ENCODE results near the gene KLK15.

DNA sequence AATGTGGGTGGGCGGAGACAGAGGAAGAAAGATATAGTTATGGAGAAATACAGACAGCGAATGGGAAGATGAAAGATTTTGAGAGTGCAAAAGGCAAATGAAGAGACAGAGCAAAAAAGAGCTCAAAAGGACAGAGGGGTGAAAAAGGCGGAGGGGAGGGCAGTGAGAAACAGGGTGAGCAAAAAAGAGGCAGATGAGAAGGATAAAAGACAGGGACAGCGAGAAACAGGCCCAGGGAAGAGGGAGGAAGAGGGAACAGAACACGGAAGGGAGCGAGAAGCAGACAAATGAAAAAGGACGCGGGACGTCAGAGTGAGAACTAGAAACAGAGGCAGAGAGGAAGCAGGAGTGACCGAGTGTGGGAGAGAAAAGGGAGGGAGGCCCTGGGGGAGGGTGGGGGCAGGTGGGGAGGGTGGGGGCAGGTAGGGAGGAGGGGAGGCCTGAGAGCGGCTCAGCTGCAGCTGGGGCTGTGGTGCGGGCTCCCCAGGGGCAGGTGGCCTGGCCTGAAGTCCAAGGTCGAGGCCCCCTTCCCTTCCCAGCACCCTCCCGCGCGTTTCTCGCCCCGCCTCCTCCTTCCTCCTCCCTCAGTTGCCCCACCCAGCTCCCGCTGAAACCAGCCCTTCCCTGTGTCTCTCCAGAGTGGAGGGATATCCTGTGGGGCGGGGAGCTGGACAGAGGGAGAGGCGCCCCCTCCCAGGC is 12.7 kb downstream of the KLK15 start:
- no peak for TF ChIP-seq CTCF (IDR thresholded peaks at IDR 0.05; ENCODE audit: low read depth, low read length)
- no peak for TF ChIP-seq EZH2phosphoT487 (IDR thresholded peaks at IDR 0.05; ENCODE audit: low read depth)

Data from OCI-LY3 (cell line).